Measurements from ENCODE around the gene SEH1L. TPM values are rescaled to one million over a fixed set of nuclear protein-coding genes. Genes with fewer than 3 reads are reported as not detected.
"Not testable (repeated sequence)": the region's sequence is repeated elsewhere in the genome, so short reads cannot be mapped to it uniquely, and the experiment has no call there.

Gene SEH1L
- total RNA-seq, 1 donor from 2014 or later = 48.6 TPM

- no peak for DNase-seq (ENCODE audit: low spot score)
- Histone ChIP-seq H3K27me3 (no peaks in the 10 kb centered on the region), H3K27ac (no peak overlapping the region), H2AFZ (replicated peaks) (no peak overlapping the region), H3K4me2 (no peak overlapping the region), H4K20me1 (ENCODE audit: low read depth) (peaks cover 54% of the 10 kb centered on the region), H3K4me1 (peaks cover 18% of the 10 kb centered on the region), H3K4me3 (no peak overlapping the region), H3K79me2 (ENCODE audit: low read depth) (peaks cover 89% of the 10 kb centered on the region), H3K36me3 (no peaks in the 10 kb centered on the region), H3F3A (ENCODE audit: low read depth) (peaks cover 13% of the 10 kb centered on the region), H3K9ac (no peak overlapping the region), H3K9me3 (ENCODE audit: low read depth) (no peaks in the 10 kb centered on the region)
- H3K4me1 Mint-ChIP-seq = peaks cover 14% of the 10 kb centered on the region
- no peak for TF ChIP-seq CTCF (IDR thresholded peaks at IDR 0.05)
- TF ChIP-seq EZH2 (IDR thresholded peaks at IDR 0.05) = no peak
- TF ChIP-seq EZH2phosphoT487 (IDR thresholded peaks at IDR 0.05) = no peak
- no peaks in the 10 kb centered on the region for H3K36me3 Mint-ChIP-seq
- H3K4me3 Mint-ChIP-seq = no peak overlapping the region
- no peaks in the 10 kb centered on the region for H3K9me3 Mint-ChIP-seq
- H3K27ac Mint-ChIP-seq = no peak overlapping the region
- H3K27me3 Mint-ChIP-seq (ENCODE audit: insufficient read depth, low read depth) = peaks cover 2% of the 10 kb centered on the region
Measured at GRCh38 chr18:12995424-12995823, 47.6 kb downstream of the SEH1L start.

- Histone ChIP-seq H3K27ac (no peak overlapping the region), H4K20me1 (ENCODE audit: low read depth) (peaks cover 54% of the 10 kb centered on the region), H2AFZ (replicated peaks) (no peak overlapping the region), H3K4me3 (no peak overlapping the region), H3K4me1 (peaks cover 18% of the 10 kb centered on the region), H3K79me2 (ENCODE audit: low read depth) (peaks cover 94% of the 10 kb centered on the region), H3K9me3 (ENCODE audit: low read depth) (no peaks in the 10 kb centered on the region), H3K4me2 (no peak overlapping the region), H3F3A (ENCODE audit: low read depth) (peaks cover 8% of the 10 kb centered on the region), H3K36me3 (no peaks in the 10 kb centered on the region), H3K27me3 (no peaks in the 10 kb centered on the region), H3K9ac (no peak overlapping the region)
- TF ChIP-seq EZH2 (IDR thresholded peaks at IDR 0.05) (no peak), EZH2phosphoT487 (IDR thresholded peaks at IDR 0.05) (no peak), CTCF (IDR thresholded peaks at IDR 0.05) (no peak)
- Mint-ChIP-seq H3K9me3 (no peaks in the 10 kb centered on the region), H3K4me3 (no peak overlapping the region), H3K4me1 (peaks cover 11% of the 10 kb centered on the region), H3K36me3 (no peaks in the 10 kb centered on the region), H3K27ac (no peak overlapping the region), H3K27me3 (ENCODE audit: insufficient read depth, low read depth) (peaks cover 2% of the 10 kb centered on the region)
- no peak for DNase-seq (ENCODE audit: low spot score)
Measured at GRCh38 chr18:12995952-12996477, 48.2 kb downstream of the SEH1L start.

GRCh38 chr18:12996661-12997292 is 49.0 kb downstream of the SEH1L start:
- TF ChIP-seq EZH2 (IDR thresholded peaks at IDR 0.05) (no peak), CTCF (IDR thresholded peaks at IDR 0.05) (no peak), EZH2phosphoT487 (IDR thresholded peaks at IDR 0.05) (no peak)
- no peaks in the 10 kb centered on the region for H3K36me3 Mint-ChIP-seq
- DNase-seq (ENCODE audit: low spot score) = no peak
- peaks cover 54% of the 10 kb centered on the region for H4K20me1 ChIP-seq (ENCODE audit: low read depth)
- H3K27me3 Mint-ChIP-seq (ENCODE audit: insufficient read depth, low read depth) = peaks cover 2% of the 10 kb centered on the region
- no peak overlapping the region for H3K27ac Mint-ChIP-seq
- peaks cover 92% of the 10 kb centered on the region for H3K79me2 ChIP-seq (ENCODE audit: low read depth)
- no peak overlapping the region for H3K9ac ChIP-seq
- H3K9me3 Mint-ChIP-seq = no peaks in the 10 kb centered on the region
- peaks cover 3% of the 10 kb centered on the region for H3F3A ChIP-seq (ENCODE audit: low read depth)
- H3K27me3 ChIP-seq = no peaks in the 10 kb centered on the region
- H3K4me1 ChIP-seq = peaks cover 18% of the 10 kb centered on the region
- H3K9me3 ChIP-seq (ENCODE audit: low read depth) = no peaks in the 10 kb centered on the region
- no peak overlapping the region for H3K4me2 ChIP-seq
- no peak overlapping the region for H3K4me3 Mint-ChIP-seq
- H3K27ac ChIP-seq = no peak overlapping the region
- no peak overlapping the region for H3K4me3 ChIP-seq
- H3K36me3 ChIP-seq = no peaks in the 10 kb centered on the region
- H2AFZ ChIP-seq (replicated peaks) = no peak overlapping the region
- peaks cover 11% of the 10 kb centered on the region for H3K4me1 Mint-ChIP-seq

- Histone ChIP-seq H4K20me1 (ENCODE audit: low read depth) (peaks cover 49% of the 10 kb centered on the region), H3K79me2 (ENCODE audit: low read depth) (peaks cover 86% of the 10 kb centered on the region), H3K4me1 (peaks cover 17% of the 10 kb centered on the region)
- H3K4me2 ChIP-seq; H3K27ac ChIP-seq; H3K27me3 ChIP-seq; H3K27me3 Mint-ChIP-seq (ENCODE audit: insufficient read depth, low read depth); DNase-seq (ENCODE audit: low spot score); H3K9me3 Mint-ChIP-seq; H3K4me3 Mint-ChIP-seq; H2AFZ ChIP-seq (replicated peaks); H3K9me3 ChIP-seq (ENCODE audit: low read depth); H3K9ac ChIP-seq; H3K4me3 ChIP-seq; H3K4me1 Mint-ChIP-seq; H3F3A ChIP-seq (ENCODE audit: low read depth); H3K27ac Mint-ChIP-seq; H3K36me3 Mint-ChIP-seq; H3K36me3 ChIP-seq: not testable (repeated sequence)
Measured at GRCh38 chr18:12997330-12997729, 49.5 kb downstream of the SEH1L start.
